Activated CD8-positive, alpha-beta T cell treated with anti-CD3 and anti-CD28 coated beads, Interleukin-2, amount 10 ng/mL, durations not matched to agents 7 days and 5 days (primary cell): ENCODE measurements around the gene TPCN2. TPM values are rescaled to one million over a fixed set of nuclear protein-coding genes. Genes with fewer than 3 reads are reported as not detected.
A peak's percentile ranks its signal among the peaks of the same experiment; 100 is the strongest.
"Not testable (repeated sequence)": the region's sequence is repeated elsewhere in the genome, so short reads cannot be mapped to it uniquely, and the experiment has no call there.

Experiments used
- ATAC-seq: fragments of 150-1000 bp; cut with Tn5 transposase; one replicate; pipeline ENCODE4 v1.10.0; 2021; ENCODE audit warnings: moderate library complexity
- CTCF ChIA-PET: fragments of 350-600 bp; sonication (Branson Sonifier 250); formaldehyde crosslinking; loops from one replicate; lab custom pipeline; 2021; ENCODE audit warnings: antibody characterized with exemption; lab: Charles Lee
- POLR2A ChIA-PET: fragments of 350-600 bp; sonication (Branson Sonifier 250); formaldehyde crosslinking; loops from one replicate; lab custom pipeline; 2021; ENCODE audit warnings: antibody characterized with exemption; lab: Charles Lee
- DNase-seq: peaks from one replicate; pipeline ENCODE4 v3.0.0-alpha.2; 2020
- H3K27ac Mint-ChIP-seq: one replicate; pipeline ENCODE4 v1.8.0; 2021; ENCODE audit warnings: mild to moderate bottlenecking, mixed read lengths
- H3K27me3 Mint-ChIP-seq: one replicate; pipeline ENCODE4 v1.8.0; 2021; ENCODE audit warnings: low read depth, mixed read lengths
- H3K36me3 Mint-ChIP-seq: one replicate; pipeline ENCODE4 v1.8.0; 2021; ENCODE audit warnings: low read depth, mixed read lengths
- H3K4me1 Mint-ChIP-seq: one replicate; pipeline ENCODE4 v1.8.0; 2021; ENCODE audit warnings: low read depth, mixed read lengths
- H3K4me3 Mint-ChIP-seq: one replicate; pipeline ENCODE4 v1.8.0; 2021; ENCODE audit warnings: mild to moderate bottlenecking, mixed read lengths
- H3K9me3 Mint-ChIP-seq: one replicate; pipeline ENCODE4 v1.8.0; 2022; ENCODE audit warnings: mixed read lengths; ENCODE audit not compliant: insufficient read depth
- total RNA-seq, 2 experiments: library from RNA; stranded (reverse); gene quantifications; one replicate each; pipeline ENCODE4 v1.2.3, GENCODE V29; 2021

TPCN2 gene
- total RNA-seq, 2 experiments from 2014 or later = 19.1 to 21.2 TPM

- DNase-seq = no peak
- CTCF ChIA-PET = no interaction called here
- H3K36me3 Mint-ChIP-seq = peaks cover 16% of the 10 kb centered on the region
- peaks cover 16% of the 10 kb centered on the region for H3K4me1 Mint-ChIP-seq
- no peaks in the 10 kb centered on the region for H3K9me3 Mint-ChIP-seq
- H3K27ac Mint-ChIP-seq = peak overlapping the region; percentile 8
- no peak for ATAC-seq
- H3K4me3 Mint-ChIP-seq = no peak overlapping the region
- no peaks in the 10 kb centered on the region for H3K27me3 Mint-ChIP-seq
- POLR2A ChIA-PET = interaction anchor here (0.6 kb wide), 1 partner anchor 142 kb away, joined by 3 read pairs; no protein-coding TSS in a partner anchor
These were observed 26.8 kb downstream of the TPCN2 start for GRCh38 chr11:69075421-69076128.

GRCh38 chr11:69076129-69076791, 27.5 kb downstream of the TPCN2 start:
- DNase-seq (no peak), ATAC-seq (no peak)
- Mint-ChIP-seq H3K4me3 (no peak overlapping the region), H3K36me3 (peaks cover 15% of the 10 kb centered on the region), H3K9me3 (no peaks in the 10 kb centered on the region), H3K27me3 (no peaks in the 10 kb centered on the region), H3K27ac (peak overlapping the region; percentile 8), H3K4me1 (peaks cover 20% of the 10 kb centered on the region)
- POLR2A ChIA-PET = no interaction called here
- CTCF ChIA-PET = no interaction called here

GRCh38 chr11:69076977-69077376, 28.2 kb downstream of the TPCN2 start:
- H3K27ac Mint-ChIP-seq, ATAC-seq, CTCF ChIA-PET, H3K27me3 Mint-ChIP-seq, DNase-seq, H3K9me3 Mint-ChIP-seq, POLR2A ChIA-PET, H3K4me3 Mint-ChIP-seq: not testable (repeated sequence)
- Mint-ChIP-seq H3K4me1 (peaks cover 20% of the 10 kb centered on the region), H3K36me3 (peaks cover 15% of the 10 kb centered on the region)

GRCh38 chr11:69078508-69078907, 29.8 kb downstream of the TPCN2 start:
- Mint-ChIP-seq H3K27ac (no peak overlapping the region), H3K4me3 (no peak overlapping the region), H3K9me3 (no peaks in the 10 kb centered on the region), H3K4me1 (peaks cover 20% of the 10 kb centered on the region), H3K36me3 (peaks cover 17% of the 10 kb centered on the region), H3K27me3 (no peaks in the 10 kb centered on the region)
- CTCF ChIA-PET = no interaction called here
- DNase-seq (no peak), ATAC-seq (no peak)
- POLR2A ChIA-PET = no interaction called here

- peaks cover 15% of the 10 kb centered on the region for H3K36me3 Mint-ChIP-seq
- H3K9me3 Mint-ChIP-seq = no peaks in the 10 kb centered on the region
- no peak for DNase-seq
- H3K4me3 Mint-ChIP-seq = no peak overlapping the region
- ChIA-PET CTCF (no interaction called here), POLR2A (no interaction called here)
- no peak overlapping the region for H3K27ac Mint-ChIP-seq
- H3K27me3 Mint-ChIP-seq = no peaks in the 10 kb centered on the region
- H3K4me1 Mint-ChIP-seq = peaks cover 20% of the 10 kb centered on the region
- ATAC-seq = no peak
These were observed 30.3 kb downstream of the TPCN2 start for GRCh38 chr11:69078930-69079605.

GRCh38 chr11:69079661-69080256, 31.0 kb downstream of the TPCN2 start:
- ChIA-PET POLR2A (no interaction called here), CTCF (no interaction called here)
- H3K36me3 Mint-ChIP-seq = peaks cover 15% of the 10 kb centered on the region
- no peaks in the 10 kb centered on the region for H3K27me3 Mint-ChIP-seq
- peak overlapping the region; percentile 82 for H3K27ac Mint-ChIP-seq
- no peak overlapping the region for H3K4me3 Mint-ChIP-seq
- no peaks in the 10 kb centered on the region for H3K9me3 Mint-ChIP-seq
- ATAC-seq (no peak), DNase-seq (no peak)
- peaks cover 20% of the 10 kb centered on the region for H3K4me1 Mint-ChIP-seq

- peaks cover 16% of the 10 kb centered on the region for H3K4me1 Mint-ChIP-seq
- POLR2A ChIA-PET = no interaction called here
- H3K36me3 Mint-ChIP-seq = peaks cover 11% of the 10 kb centered on the region
- peak overlapping the region; percentile 82 for H3K27ac Mint-ChIP-seq
- CTCF ChIA-PET = no interaction called here
- DNase-seq (peak; percentile 30), ATAC-seq (peak; percentile 52)
- H3K27me3 Mint-ChIP-seq = no peaks in the 10 kb centered on the region
- H3K9me3 Mint-ChIP-seq = no peaks in the 10 kb centered on the region
- no peak overlapping the region for H3K4me3 Mint-ChIP-seq
These were observed 31.7 kb downstream of the TPCN2 start for GRCh38 chr11:69080257-69080995.

GRCh38 chr11:69081180-69081579, 32.4 kb downstream of the TPCN2 start:
- no peak for DNase-seq
- H3K27ac Mint-ChIP-seq = no peak overlapping the region
- H3K9me3 Mint-ChIP-seq = no peaks in the 10 kb centered on the region
- ChIA-PET POLR2A (no interaction called here), CTCF (no interaction called here)
- peaks cover 8% of the 10 kb centered on the region for H3K4me1 Mint-ChIP-seq
- H3K27me3 Mint-ChIP-seq = no peaks in the 10 kb centered on the region
- no peak for ATAC-seq
- H3K36me3 Mint-ChIP-seq = peaks cover 8% of the 10 kb centered on the region
- no peak overlapping the region for H3K4me3 Mint-ChIP-seq

- POLR2A ChIA-PET = no interaction called here
- CTCF ChIA-PET = no interaction called here
- no peak for ATAC-seq
These were observed 35.0 kb downstream of the TPCN2 start for GRCh38 chr11:69083531-69084247.

GRCh38 chr11:69084371-69084770, 35.6 kb downstream of the TPCN2 start:
- ChIA-PET POLR2A (no interaction called here), CTCF (no interaction called here)
- ATAC-seq (no peak), DNase-seq (no peak)
- H3K9me3 Mint-ChIP-seq = no peaks in the 10 kb centered on the region
- H3K36me3 Mint-ChIP-seq = peaks cover 10% of the 10 kb centered on the region
- no peaks in the 10 kb centered on the region for H3K27me3 Mint-ChIP-seq
- H3K4me1 Mint-ChIP-seq = peaks cover 8% of the 10 kb centered on the region
- no peak overlapping the region for H3K4me3 Mint-ChIP-seq
- no peak overlapping the region for H3K27ac Mint-ChIP-seq

More at GRCh38 chr11:69083531-69084247, 35.0 kb downstream of the TPCN2 start:
- H3K9me3 Mint-ChIP-seq = no peaks in the 10 kb centered on the region
- peaks cover 8% of the 10 kb centered on the region for H3K4me1 Mint-ChIP-seq
- no peak overlapping the region for H3K4me3 Mint-ChIP-seq
- peak overlapping the region; percentile 34 for H3K27ac Mint-ChIP-seq
- no peaks in the 10 kb centered on the region for H3K27me3 Mint-ChIP-seq
- H3K36me3 Mint-ChIP-seq = peaks cover 7% of the 10 kb centered on the region
- no peak for DNase-seq
